ENCODE results near the gene PTTG1IP. TPM values are rescaled to one million over a fixed set of nuclear protein-coding genes. Genes with fewer than 3 reads are reported as not detected.

The PTTG1IP gene
- total RNA-seq, 1 experiment from 2014 or later = 117 TPM

DNA sequence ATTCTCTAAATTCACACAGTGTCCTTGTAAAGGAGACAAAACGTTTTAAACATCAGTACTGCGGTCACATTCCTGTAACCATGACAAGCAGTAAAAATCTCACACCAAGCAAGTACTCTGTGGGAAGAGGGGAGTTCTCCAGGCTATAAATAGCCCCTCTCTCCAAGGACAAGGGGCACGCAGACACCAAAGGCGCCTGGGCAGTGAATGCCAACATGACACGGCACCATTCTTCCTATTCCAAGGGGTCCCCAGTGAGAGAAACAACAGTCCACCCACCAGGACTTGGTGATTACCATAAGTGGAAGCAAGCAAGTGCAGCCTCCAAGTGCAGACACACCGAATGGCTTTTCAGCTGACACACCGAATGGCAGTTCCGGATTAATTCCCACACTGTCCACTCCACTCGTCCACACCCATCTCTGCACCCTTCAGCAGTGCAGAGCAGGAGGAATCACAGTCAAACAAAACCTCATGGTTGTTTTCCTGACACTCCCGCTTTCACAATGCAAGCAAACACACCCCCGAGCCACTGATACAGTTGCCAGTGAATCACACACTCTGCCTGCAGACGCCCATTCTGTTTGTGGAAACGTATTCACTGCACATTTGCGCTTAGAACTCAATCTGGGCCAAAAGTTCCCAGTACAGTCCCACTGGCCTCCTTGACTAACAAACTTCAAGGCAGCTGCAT lies 1.8 kb downstream of the PTTG1IP start:
- Histone ChIP-seq H3K36me3 (replicated peaks; ENCODE audit: control insufficient read depth, insufficient read depth, low read length) (no peaks in the 10 kb centered on the region; the same call in 1 of the 2 replicates), H3K4me3 (ENCODE audit: insufficient read depth, low read depth, low read length) (no peak overlapping the region), H3K27me3 (ENCODE audit: control insufficient read depth, insufficient read depth, low read length) (peaks cover 19% of the 10 kb centered on the region)
- no peak for DNase-seq

DNA sequence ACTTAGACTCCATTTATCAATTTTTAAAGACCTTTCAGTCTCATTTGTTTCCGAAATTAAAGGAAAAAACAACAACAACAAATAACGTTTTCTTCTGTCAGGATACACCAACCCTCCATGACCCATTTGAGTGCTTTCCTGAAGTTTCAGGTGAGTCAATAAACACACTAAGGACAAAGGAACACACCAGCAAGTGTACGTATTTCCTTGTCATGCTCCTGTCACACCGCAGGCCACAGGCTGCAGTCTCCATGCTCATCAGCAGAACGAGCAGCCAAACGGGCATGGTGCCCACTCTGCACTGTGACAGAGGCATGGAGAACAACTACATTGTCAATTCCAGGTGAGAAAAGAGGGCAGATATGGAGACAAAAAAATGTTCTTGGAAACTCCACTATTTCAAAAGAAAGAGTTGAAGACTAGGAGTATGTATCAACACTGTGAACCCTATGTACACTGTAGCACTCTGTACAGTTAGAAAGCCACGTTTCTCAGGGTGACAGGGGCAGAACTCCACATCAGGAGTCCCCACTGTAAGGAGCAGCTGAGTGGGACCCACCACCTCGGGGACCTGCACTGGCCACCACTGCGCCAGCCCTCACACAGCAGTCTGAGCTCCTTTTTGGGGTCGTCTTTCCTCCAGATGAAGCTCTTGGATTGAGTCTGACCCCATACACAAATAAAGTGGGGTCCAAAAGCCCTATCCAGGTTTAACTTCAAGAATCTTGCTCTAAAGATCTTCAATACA lies 2.6 kb downstream of the PTTG1IP start:
- peaks cover under 1% of the 10 kb centered on the region; the same call in 1 of the 2 replicates for H3K36me3 ChIP-seq (replicated peaks; ENCODE audit: control insufficient read depth, insufficient read depth, low read length)
- DNase-seq = no peak
- peaks cover 19% of the 10 kb centered on the region for H3K27me3 ChIP-seq (ENCODE audit: control insufficient read depth, insufficient read depth, low read length)
- no peak overlapping the region for H3K4me3 ChIP-seq (ENCODE audit: insufficient read depth, low read depth, low read length)

DNA sequence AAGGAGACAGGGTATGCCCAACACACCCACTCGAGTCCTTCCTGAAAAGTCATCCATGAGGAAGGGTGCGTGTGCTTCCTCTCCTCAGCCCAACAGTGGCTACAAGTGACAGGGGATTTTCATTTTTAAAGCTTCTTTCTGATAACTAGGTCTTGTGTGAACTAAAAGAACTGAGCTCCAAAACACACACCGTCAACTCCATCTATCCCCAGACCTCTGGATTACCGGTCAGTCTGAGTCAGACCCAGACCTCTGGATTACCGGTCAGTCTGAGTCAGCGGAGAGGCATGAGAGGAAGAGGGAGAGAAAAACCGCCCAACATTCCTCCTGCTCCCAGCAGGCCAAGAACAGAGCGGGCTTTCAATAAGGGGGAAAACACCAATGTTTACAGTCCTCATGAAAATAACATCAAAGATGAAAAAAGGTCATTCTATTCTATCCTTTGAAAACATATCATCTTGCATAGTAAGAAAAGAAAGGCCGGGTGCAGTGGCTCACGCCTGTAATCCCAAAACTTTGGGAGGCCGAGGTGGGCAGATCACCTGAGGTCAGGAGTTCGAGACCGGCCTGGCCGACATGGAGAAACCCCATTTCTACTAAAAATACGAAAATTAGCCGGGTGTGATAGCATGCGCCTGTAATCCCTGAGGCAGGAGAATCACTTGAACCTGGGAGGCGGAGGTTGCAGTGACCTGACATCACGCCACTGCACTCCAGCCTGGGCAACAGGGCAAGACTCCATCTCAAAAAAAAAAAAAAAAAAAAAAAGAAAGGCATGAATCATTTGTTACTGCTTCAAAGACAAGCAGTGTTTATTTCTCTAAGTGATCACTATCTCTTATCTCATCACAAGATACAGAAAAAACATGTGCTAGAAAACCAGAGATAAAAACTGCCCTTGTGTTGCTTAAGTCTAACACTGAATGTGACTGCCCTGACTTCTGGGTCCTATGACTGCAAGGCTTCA lies 3.4 kb downstream of the PTTG1IP start:
- no peak for DNase-seq
- no peak overlapping the region for H3K4me3 ChIP-seq (ENCODE audit: insufficient read depth, low read depth, low read length)
- H3K36me3 ChIP-seq (replicated peaks; ENCODE audit: control insufficient read depth, insufficient read depth, low read length) = peaks cover 2% of the 10 kb centered on the region
- peaks cover 11% of the 10 kb centered on the region for H3K27me3 ChIP-seq (ENCODE audit: control insufficient read depth, insufficient read depth, low read length)

DNA sequence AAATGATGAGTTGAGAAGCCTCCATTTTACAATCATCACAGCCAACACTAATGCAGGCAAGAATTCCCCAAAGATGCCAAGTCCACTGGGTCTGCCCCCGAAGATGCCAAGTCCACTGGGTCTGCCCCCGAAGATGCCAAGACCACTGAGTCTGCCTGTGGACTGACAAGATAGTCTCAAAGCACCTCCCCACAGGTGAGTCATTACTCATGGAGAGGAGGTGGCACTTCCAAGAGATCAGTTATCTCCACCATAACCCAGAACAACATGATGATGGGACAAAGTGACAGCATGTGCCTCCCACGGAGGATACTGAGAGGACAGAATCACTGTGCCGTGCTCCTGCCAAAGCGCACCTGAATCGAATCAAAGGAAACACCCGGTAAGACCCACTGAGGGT lies 4.8 kb downstream of the PTTG1IP start:
- Histone ChIP-seq H3K36me3 (replicated peaks; ENCODE audit: control insufficient read depth, insufficient read depth, low read length) (peaks cover 8% of the 10 kb centered on the region), H3K4me3 (ENCODE audit: insufficient read depth, low read depth, low read length) (no peak overlapping the region), H3K27me3 (ENCODE audit: control insufficient read depth, insufficient read depth, low read length) (no peaks in the 10 kb centered on the region)
- no peak for DNase-seq

DNA sequence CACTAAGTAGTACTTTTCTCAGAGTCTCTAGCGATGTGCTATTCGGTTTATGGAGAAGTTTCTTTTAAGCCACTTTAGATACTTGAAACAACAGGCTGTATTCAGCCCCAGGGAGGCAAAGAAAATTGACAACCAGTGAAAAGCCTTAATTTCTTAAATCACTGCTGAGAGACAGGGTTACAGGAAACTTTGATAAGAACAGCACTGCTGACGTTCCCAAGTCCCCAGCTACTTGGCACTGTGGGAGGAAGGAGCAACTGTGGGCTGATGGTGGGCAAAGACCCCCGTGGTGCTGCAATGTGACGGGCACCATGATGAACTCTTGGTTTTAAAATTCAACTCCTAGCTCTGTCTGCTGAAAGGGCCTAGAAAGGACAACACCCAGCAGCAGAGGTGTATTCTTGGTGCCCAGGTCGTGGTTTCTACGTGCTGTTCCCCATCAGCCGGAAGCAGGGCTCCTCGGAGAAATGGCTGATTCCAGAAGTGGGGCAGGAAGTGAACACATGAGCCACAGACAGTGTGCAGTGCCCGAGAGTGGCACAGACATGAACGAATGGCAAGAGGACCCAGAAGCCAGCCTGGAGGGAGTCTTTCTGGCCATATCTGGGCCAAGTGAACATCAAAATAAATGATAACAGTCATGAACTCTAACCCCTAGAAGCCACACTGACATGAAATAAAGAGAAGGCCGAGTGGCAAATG lies 5.3 kb downstream of the PTTG1IP start:
- DNase-seq = no peak

DNA sequence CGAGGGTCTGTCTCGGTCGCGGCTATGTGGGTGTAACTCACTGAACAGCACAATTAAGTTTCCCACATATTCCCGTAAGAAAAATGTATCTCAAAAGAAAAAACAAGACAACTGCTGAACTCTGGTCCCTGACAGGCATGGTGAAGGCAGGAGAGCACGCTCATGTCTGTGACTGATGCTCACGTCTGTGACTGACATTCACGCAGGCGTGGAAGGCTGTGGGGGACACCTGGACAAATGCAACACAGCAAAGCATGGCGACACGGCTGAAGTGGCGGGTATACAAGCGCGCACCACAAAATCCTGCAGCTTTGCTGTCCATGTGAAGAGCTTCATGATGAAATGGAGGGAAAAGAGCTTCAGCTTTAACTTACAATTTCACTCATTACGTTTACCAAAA lies 6.0 kb downstream of the PTTG1IP start:
- Histone ChIP-seq H3K27me3 (ENCODE audit: control insufficient read depth, insufficient read depth, low read length) (no peaks in the 10 kb centered on the region), H3K36me3 (replicated peaks; ENCODE audit: control insufficient read depth, insufficient read depth, low read length) (peaks cover 8% of the 10 kb centered on the region), H3K4me3 (ENCODE audit: insufficient read depth, low read depth, low read length) (no peak overlapping the region)
- no peak for DNase-seq

More for the DNA sequence above, 5.3 kb downstream of the PTTG1IP start:
- H3K36me3 ChIP-seq (replicated peaks; ENCODE audit: control insufficient read depth, insufficient read depth, low read length) = peaks cover 8% of the 10 kb centered on the region
- no peaks in the 10 kb centered on the region for H3K27me3 ChIP-seq (ENCODE audit: control insufficient read depth, insufficient read depth, low read length)
- H3K4me3 ChIP-seq (ENCODE audit: insufficient read depth, low read depth, low read length) = no peak overlapping the region

DNA sequence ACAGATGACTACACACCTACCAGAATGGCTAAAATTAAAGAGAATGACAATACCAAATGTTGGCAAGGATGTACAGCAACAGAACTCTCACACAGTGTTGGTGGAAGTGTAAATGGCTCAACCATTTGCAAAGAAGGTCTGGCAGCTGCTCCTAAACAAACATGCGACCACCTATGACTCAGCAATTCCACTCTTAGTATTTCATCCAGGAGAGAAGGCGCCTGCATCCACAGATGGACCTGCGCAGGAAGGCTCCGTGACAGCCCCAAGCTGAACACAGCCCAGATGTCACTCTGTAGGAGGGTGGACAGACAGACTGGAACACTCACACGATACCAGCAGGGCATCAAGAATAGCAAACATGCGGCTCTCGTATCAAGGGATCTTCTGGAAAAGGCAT lies 6.7 kb downstream of the PTTG1IP start:
- Histone ChIP-seq H3K27me3 (ENCODE audit: control insufficient read depth, insufficient read depth, low read length) (no peaks in the 10 kb centered on the region), H3K4me3 (ENCODE audit: insufficient read depth, low read depth, low read length) (no peak overlapping the region)
- DNase-seq = no peak

DNA sequence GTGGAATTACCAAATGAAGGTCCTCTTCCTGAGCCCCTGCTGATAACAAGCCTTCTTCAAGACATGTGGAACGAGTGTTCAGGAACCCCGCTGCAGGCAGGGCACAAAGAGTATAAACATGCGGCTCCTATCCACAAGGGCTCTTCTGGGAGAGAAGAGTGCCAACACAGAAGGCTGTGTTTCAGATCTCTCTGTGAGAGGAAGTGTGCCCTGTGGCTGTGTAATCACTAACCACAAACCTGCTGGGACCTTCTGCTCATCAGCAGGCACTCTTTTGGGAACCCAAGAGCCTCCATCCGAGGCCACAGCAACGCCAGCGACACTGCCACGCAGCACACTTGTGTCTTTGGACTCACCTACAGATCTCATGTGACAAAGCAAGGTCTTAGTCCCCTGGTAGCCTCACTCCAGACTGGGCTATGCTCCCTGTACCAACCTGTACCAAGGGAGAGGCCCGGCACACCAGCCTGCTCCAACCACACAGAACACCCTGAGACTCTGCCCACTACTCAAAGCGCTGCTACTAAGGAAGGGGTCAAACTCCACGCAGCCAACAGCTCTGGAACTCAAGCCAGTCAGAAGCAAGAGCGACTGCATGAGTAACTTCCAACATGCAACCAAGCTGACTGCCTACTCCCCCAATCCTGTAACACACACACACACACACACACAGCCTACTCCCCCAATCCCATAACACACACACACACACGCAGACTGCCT lies 7.8 kb downstream of the PTTG1IP start:
- no peak for DNase-seq
- no peak overlapping the region for H3K4me3 ChIP-seq (ENCODE audit: insufficient read depth, low read depth, low read length)
- no peaks in the 10 kb centered on the region for H3K27me3 ChIP-seq (ENCODE audit: control insufficient read depth, insufficient read depth, low read length)
- H3K36me3 ChIP-seq (replicated peaks; ENCODE audit: control insufficient read depth, insufficient read depth, low read length) = peaks cover 10% of the 10 kb centered on the region

More for the DNA sequence above, 6.7 kb downstream of the PTTG1IP start:
- peaks cover 8% of the 10 kb centered on the region for H3K36me3 ChIP-seq (replicated peaks; ENCODE audit: control insufficient read depth, insufficient read depth, low read length)

DNA sequence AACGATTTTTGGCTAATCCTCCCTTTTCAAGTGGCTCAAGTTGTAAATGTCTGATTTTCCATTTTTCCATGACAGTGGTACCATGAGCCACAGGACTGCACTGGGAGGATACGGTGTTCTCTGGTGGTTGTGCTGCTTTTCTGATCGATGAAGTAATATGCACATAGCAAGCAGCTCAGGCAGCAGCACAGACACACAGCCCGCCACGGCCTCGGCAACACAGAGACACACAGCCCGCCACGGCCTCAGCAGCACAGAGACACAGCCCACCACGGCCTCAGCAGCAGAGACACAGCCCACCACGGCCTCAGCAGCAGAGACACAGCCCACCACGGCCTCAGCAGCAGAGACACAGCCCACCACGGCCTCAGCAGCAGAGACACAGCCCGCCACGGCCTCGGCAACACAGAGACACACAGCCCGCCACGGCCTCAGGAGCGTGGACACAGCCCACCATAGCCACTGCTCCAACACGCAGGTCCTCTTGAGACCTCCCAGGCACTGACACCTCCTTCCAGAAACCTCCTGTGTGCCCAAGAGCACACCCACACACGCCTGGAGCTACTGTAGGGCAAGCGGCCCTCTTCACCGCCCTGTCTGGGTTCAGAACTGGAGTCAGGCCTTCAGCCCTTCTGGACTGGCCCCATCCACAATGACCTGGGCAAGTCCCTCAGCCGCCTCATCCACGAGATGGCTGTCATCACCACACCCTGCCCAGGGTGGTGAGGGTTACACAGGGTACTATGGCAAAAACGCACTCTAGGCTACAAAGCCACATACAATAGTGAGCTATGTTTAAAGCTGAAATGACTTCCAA lies 10.4 kb downstream of the PTTG1IP start:
- Histone ChIP-seq H3K36me3 (replicated peaks; ENCODE audit: control insufficient read depth, insufficient read depth, low read length) (peaks cover 20% of the 10 kb centered on the region), H3K4me3 (ENCODE audit: insufficient read depth, low read depth, low read length) (no peak overlapping the region), H3K27me3 (ENCODE audit: control insufficient read depth, insufficient read depth, low read length) (no peaks in the 10 kb centered on the region)
- DNase-seq = no peak

DNA sequence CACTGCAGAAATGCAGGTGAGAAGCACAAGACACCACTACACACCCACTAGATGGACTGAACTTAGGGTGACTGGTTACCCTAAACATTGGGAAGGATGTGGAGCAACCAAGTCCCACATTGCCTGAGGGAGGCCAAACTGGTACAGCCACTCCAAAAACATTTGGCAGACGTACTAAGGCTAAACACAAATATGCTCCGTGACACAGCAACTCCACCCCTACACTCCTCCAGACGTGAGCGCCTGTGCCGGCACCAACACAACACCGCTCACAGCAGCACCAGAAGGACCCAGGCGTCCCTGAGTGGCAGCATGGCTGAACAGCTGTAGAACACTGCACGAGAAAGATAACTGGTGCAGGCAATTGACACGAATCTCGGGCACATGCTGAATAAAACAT lies 14.7 kb downstream of the PTTG1IP start:
- Histone ChIP-seq H3K4me3 (ENCODE audit: insufficient read depth, low read depth, low read length) (no peak overlapping the region), H3K36me3 (replicated peaks; ENCODE audit: control insufficient read depth, insufficient read depth, low read length) (peaks cover 24% of the 10 kb centered on the region), H3K27me3 (ENCODE audit: control insufficient read depth, insufficient read depth, low read length) (no peaks in the 10 kb centered on the region)
- DNase-seq = no peak

DNA sequence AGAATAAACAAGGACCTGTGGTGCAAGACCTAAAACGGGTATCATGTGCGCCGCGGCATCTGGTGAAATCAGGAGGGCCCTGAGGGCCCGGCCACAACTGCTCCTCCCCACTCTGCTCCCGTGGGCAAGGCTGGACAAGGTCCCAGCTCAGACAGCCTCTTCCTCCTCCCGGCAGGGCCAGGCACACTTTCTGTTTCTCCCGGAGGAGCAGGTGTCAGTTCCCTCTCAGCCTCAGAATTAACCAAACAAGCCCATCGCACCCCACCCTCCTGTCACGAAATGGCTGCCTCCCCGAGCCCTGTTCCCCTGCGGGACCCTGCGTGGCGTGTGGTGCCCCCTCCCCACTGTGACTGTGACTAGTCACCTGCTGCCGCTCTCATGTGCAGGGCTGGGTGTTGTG lies 15.2 kb downstream of the PTTG1IP start:
- Histone ChIP-seq H3K4me3 (ENCODE audit: insufficient read depth, low read depth, low read length) (no peak overlapping the region), H3K36me3 (replicated peaks; ENCODE audit: control insufficient read depth, insufficient read depth, low read length) (peaks cover 25% of the 10 kb centered on the region)
- DNase-seq = no peak

DNA sequence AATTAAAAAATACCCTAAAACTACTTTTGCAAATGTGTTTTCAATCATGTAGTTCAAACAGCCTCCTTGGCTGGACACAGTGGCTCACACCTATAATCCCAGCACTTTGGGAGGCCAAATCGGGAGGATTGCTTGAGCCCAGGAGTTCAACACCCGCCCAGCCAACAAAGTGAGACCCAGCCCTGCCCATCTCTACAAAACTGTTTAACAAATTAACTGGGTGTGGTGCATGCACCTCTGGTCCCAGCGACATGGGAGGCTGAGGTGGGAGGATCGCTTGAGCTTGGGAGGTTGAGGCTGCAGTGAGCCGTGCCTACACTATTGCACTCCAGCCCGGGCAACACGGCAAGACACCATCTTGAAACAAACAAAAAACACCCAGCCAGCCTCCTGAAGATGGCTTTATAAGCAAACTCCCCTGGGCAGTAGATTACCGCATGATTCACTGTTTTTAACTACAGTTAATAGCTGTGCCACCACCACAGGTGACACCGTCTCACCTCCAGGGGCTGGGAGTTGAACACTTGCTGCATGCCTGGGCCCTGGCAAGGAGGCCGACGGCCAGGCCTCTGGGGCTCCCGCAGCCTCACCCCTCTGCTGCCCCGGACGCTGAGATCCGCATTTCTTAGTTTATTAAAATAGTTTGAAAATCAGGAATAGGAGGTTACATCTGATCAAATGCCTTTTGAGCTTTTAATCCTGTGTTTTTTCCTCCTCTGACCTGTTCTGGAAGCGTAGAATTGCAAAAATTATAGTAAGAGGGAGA lies 16.2 kb downstream of the PTTG1IP start:
- DNase-seq = no peak
- Histone ChIP-seq H3K36me3 (replicated peaks; ENCODE audit: control insufficient read depth, insufficient read depth, low read length) (peaks cover 25% of the 10 kb centered on the region), H3K4me3 (ENCODE audit: insufficient read depth, low read depth, low read length) (no peak overlapping the region), H3K27me3 (ENCODE audit: control insufficient read depth, insufficient read depth, low read length) (no peaks in the 10 kb centered on the region)

More for the DNA sequence above, 15.2 kb downstream of the PTTG1IP start:
- no peaks in the 10 kb centered on the region for H3K27me3 ChIP-seq (ENCODE audit: control insufficient read depth, insufficient read depth, low read length)
